ENCODE data around the gene CYBC1.
"Not testable (repeated sequence)": the region's sequence is repeated elsewhere in the genome, so short reads cannot be mapped to it uniquely, and the experiment has no call there.

Gene CYBC1

DNA sequence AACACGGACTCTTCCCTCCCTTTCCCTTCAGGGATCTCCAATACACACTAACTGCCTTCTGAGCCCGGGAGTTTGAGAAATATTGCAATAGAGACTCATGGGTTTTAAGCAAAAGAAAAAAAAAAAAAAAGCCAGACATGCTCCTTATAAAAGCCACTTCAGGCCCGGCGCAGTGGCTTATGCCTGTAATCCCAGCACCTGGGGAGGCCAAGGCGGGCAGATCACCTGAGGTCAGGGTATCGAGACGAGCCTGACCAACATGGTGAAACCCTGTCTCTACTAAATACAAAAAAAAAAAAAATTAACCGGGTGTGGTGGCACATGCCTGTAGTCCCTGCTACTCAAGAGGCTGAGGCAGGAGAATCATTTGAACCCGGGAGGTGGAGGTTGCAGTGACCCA lies 34.8 kb downstream of the CYBC1 start:
- Histone ChIP-seq H3K27ac (ENCODE audit: low read length) (no peak overlapping the region), H3K36me3 (ENCODE audit: control insufficient read depth in 2 of 2, insufficient read depth in 2 of 2, low read length in 2 of 2) (peaks cover 0 to 4% of the 10 kb centered on the region in 2 donors), H3K4me3 (ENCODE audit: low read length in 2 of 2) (no peak overlapping the region), H3K9ac (ENCODE audit: low read length in 2 of 2) (no peak overlapping the region), H3K4me1 (ENCODE audit: control insufficient read depth, insufficient read depth, low read length) (peaks cover 11% of the 10 kb centered on the region), H3K9me3 (ENCODE audit: control insufficient read depth in 2 of 2, low read length in 2 of 2) (no peaks in the 10 kb centered on the region), H3K27me3 (ENCODE audit: control insufficient read depth in 1 of 2, insufficient read depth in 2 of 2, low read length in 2 of 2) (no peaks in the 10 kb centered on the region)

DNA sequence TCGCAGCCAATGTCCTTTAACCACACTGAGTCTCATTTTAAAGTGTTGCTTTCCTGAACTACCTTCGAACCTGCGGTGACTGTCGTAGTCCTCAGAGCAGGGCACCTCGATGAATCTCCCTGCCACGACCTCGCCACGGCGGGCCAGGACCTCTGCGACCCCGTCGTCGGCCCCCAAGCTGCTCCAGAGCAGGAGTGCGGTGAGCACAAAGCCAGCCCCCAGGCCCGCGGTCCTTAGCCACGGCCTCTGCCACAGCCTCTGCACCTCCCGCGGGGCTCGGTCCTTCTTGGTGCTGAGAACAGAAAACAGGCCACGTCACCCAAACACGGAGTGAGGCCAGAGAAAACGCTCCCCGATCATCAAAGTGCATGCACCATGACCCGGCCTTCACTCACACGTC lies 35.2 kb downstream of the CYBC1 start:
- Histone ChIP-seq H3K4me3 (ENCODE audit: low read length in 2 of 2) (no peak overlapping the region), H3K9me3 (ENCODE audit: control insufficient read depth in 2 of 2, low read length in 2 of 2) (no peaks in the 10 kb centered on the region), H3K9ac (ENCODE audit: low read length in 2 of 2) (no peak overlapping the region), H3K36me3 (ENCODE audit: control insufficient read depth in 2 of 2, insufficient read depth in 2 of 2, low read length in 2 of 2) (peaks cover 0 to 4% of the 10 kb centered on the region in 2 donors), H3K4me1 (ENCODE audit: control insufficient read depth, insufficient read depth, low read length) (peaks cover 11% of the 10 kb centered on the region), H3K27ac (ENCODE audit: low read length) (no peak overlapping the region), H3K27me3 (ENCODE audit: control insufficient read depth in 1 of 2, insufficient read depth in 2 of 2, low read length in 2 of 2) (no peaks in the 10 kb centered on the region)

- peak overlapping the region; percentile 35 to 44 for H3K4me3 ChIP-seq (ENCODE audit: low read length in 2 of 2)
Measured at GRCh38 chr17:82414548-82415281, 35.8 kb downstream of the CYBC1 start.

GRCh38 chr17:82412535-82413520 lies 37.7 kb downstream of the CYBC1 start:
- Histone ChIP-seq H3K27me3 (ENCODE audit: control insufficient read depth in 1 of 2, insufficient read depth in 2 of 2, low read length in 2 of 2) (no peaks in the 10 kb centered on the region), H3K4me1 (ENCODE audit: control insufficient read depth, insufficient read depth, low read length) (peaks cover 9% of the 10 kb centered on the region), H3K36me3 (ENCODE audit: control insufficient read depth in 2 of 2, insufficient read depth in 2 of 2, low read length in 2 of 2) (no peaks in the 10 kb centered on the region), H3K9me3 (ENCODE audit: control insufficient read depth in 2 of 2, low read length in 2 of 2) (no peaks in the 10 kb centered on the region), H3K9ac (ENCODE audit: low read length in 2 of 2) (no peak overlapping the region), H3K27ac (ENCODE audit: low read length) (no peak overlapping the region), H3K4me3 (ENCODE audit: low read length in 2 of 2) (no peak overlapping the region)

More at GRCh38 chr17:82414548-82415281, 35.8 kb downstream of the CYBC1 start:
- Histone ChIP-seq H3K9me3 (ENCODE audit: control insufficient read depth in 2 of 2, low read length in 2 of 2) (no peaks in the 10 kb centered on the region), H3K4me1 (ENCODE audit: control insufficient read depth, insufficient read depth, low read length) (peaks cover 11% of the 10 kb centered on the region), H3K9ac (ENCODE audit: low read length in 2 of 2) (no peak overlapping the region), H3K27me3 (ENCODE audit: control insufficient read depth in 1 of 2, insufficient read depth in 2 of 2, low read length in 2 of 2) (no peaks in the 10 kb centered on the region), H3K36me3 (ENCODE audit: control insufficient read depth in 2 of 2, insufficient read depth in 2 of 2, low read length in 2 of 2) (no peaks in the 10 kb centered on the region), H3K27ac (ENCODE audit: low read length) (no peak overlapping the region)

DNA sequence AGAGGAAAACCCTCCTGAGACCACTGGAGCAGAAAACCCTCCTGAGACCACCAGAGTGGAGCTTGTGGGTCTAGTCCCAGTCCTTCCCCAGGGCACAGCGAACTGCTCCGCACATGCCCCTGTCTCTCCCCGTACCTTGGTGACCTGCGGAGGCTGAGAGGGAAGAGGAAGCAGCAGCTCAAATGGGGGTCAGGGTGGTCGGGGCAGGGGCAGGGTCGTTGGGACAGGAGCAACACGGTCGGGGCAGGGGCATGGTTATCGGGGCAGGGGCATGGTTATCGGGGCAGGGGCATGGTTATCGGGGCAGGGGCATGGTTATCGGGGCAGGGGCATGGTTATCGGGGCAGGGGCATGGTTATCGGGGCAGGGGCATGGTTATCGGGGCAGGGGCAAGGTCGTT lies 38.5 kb downstream of the CYBC1 start:
- H3K27me3 ChIP-seq (ENCODE audit: control insufficient read depth in 1 of 2, insufficient read depth in 2 of 2, low read length in 2 of 2); H3K9me3 ChIP-seq (ENCODE audit: control insufficient read depth in 2 of 2, low read length in 2 of 2); H3K4me1 ChIP-seq (ENCODE audit: control insufficient read depth, insufficient read depth, low read length); H3K4me3 ChIP-seq (ENCODE audit: low read length in 2 of 2); H3K36me3 ChIP-seq (ENCODE audit: control insufficient read depth in 2 of 2, insufficient read depth in 2 of 2, low read length in 2 of 2); H3K27ac ChIP-seq (ENCODE audit: low read length); H3K9ac ChIP-seq (ENCODE audit: low read length in 2 of 2): not testable (repeated sequence)

GRCh38 chr17:82411396-82412053 lies 39.0 kb downstream of the CYBC1 start:
- H3K9me3 ChIP-seq (ENCODE audit: control insufficient read depth in 2 of 2, low read length in 2 of 2), result no peaks in the 10 kb centered on the region
- H3K36me3 ChIP-seq (ENCODE audit: control insufficient read depth in 2 of 2, insufficient read depth in 2 of 2, low read length in 2 of 2), result no peaks in the 10 kb centered on the region
- peaks cover 5% of the 10 kb centered on the region for H3K4me1 ChIP-seq (ENCODE audit: control insufficient read depth, insufficient read depth, low read length)
- no peak overlapping the region for H3K9ac ChIP-seq (ENCODE audit: low read length in 2 of 2)
- H3K27me3 ChIP-seq (ENCODE audit: control insufficient read depth in 1 of 2, insufficient read depth in 2 of 2, low read length in 2 of 2), result no peaks in the 10 kb centered on the region
- H3K27ac ChIP-seq (ENCODE audit: low read length), result no peak overlapping the region
- H3K4me3 ChIP-seq (ENCODE audit: low read length in 2 of 2), result no peak overlapping the region

DNA sequence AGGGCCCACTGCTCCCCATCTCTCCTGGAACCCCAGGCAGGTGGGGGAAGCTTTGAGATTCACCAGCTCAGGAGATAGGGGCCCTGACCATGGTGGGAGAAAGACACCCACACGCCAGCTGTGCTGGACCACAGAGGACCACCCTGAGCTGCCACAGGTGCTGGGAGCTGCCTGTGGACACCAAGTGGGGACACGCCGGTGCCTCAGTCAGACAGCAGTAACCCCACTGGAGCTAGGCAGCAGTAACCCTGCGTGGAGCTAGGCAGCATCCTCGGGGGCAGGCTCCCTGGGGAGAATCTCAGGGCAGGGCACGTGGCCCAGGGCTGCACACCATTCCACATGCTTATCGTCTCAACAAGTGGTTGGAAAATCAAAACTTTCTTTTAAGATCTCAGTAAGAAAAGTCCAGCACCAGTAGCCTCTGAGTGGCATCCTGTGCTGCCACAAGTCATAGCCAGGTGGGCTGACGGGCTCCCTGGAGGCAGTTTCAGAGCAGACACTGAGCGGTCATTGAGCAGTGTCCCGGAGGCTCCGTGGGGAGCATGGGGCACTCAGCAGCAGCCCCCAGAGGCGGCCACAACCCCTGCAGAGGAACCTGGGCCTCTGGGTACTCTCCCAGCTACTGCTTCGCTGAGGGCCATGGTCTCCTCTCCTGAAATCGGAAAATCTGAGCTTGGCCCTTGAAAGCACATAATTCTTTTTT lies 40.4 kb downstream of the CYBC1 start:
- no peak overlapping the region for H3K27ac ChIP-seq (ENCODE audit: low read length)
- H3K27me3 ChIP-seq (ENCODE audit: control insufficient read depth in 1 of 2, insufficient read depth in 2 of 2, low read length in 2 of 2), result no peaks in the 10 kb centered on the region
- H3K9me3 ChIP-seq (ENCODE audit: control insufficient read depth in 2 of 2, low read length in 2 of 2), result no peaks in the 10 kb centered on the region
- H3K4me3 ChIP-seq (ENCODE audit: low read length in 2 of 2), result no peak overlapping the region
- no peaks in the 10 kb centered on the region for H3K36me3 ChIP-seq (ENCODE audit: control insufficient read depth in 2 of 2, insufficient read depth in 2 of 2, low read length in 2 of 2)
- peaks cover 5% of the 10 kb centered on the region for H3K4me1 ChIP-seq (ENCODE audit: control insufficient read depth, insufficient read depth, low read length)
- H3K9ac ChIP-seq (ENCODE audit: low read length in 2 of 2), result no peak overlapping the region

DNA sequence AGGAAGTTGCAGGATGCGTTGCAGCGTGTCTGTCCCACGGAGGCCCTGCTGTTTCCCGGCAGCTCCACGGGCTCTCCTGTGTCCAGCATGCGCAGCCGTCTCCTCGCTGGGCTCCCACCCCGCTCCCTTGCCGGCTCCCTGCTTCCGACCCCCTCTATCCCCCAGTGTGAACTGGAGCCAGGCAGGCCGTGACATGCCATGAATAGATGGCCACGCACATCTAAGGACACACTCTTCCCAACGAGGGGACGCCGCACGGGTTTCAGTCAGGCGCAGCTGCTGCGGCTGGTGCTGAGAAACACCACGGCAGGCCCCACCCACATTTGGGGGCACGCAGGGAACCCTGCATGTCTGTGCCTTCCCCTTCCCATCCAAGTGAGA lies 41.6 kb downstream of the CYBC1 start:
- Histone ChIP-seq H3K4me3 (ENCODE audit: low read length in 2 of 2) (no peak overlapping the region), H3K9me3 (ENCODE audit: control insufficient read depth in 2 of 2, low read length in 2 of 2) (no peaks in the 10 kb centered on the region), H3K4me1 (ENCODE audit: control insufficient read depth, insufficient read depth, low read length) (no peaks in the 10 kb centered on the region), H3K27me3 (ENCODE audit: control insufficient read depth in 1 of 2, insufficient read depth in 2 of 2, low read length in 2 of 2) (no peaks in the 10 kb centered on the region), H3K9ac (ENCODE audit: low read length in 2 of 2) (no peak overlapping the region), H3K36me3 (ENCODE audit: control insufficient read depth in 2 of 2, insufficient read depth in 2 of 2, low read length in 2 of 2) (peaks cover 0 to 2% of the 10 kb centered on the region in 2 donors), H3K27ac (ENCODE audit: low read length) (no peak overlapping the region)

DNA sequence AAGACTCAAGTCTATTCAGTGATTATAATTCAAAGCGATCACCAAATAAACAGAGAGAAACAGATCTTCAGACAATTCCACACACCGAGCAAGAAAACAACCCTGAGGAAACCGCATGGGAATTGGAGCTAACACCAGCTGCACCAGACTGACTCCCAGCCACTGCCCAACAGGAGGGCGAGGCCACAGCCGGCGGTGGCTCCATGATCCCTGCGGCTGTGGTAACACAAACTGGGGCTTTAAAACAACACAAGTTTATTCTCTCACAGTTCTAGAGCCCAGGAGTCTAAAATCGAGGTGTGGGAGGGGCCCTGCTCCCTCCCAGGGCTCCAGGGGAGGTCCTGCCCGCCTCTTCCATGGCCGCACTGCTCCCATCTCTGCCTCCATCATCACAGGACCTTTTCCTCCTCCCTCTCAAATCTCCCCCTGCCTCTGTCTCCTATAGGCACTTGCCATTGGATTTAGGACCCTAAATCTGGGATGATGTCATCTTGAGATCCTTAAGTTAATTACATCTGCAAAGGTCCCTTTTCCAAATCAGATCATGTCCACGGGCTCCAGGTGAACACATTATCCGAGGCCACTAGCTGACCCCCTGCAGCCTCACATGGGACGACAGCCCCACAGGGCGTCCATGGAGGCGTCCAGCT lies 42.1 kb downstream of the CYBC1 start:
- H3K4me3 ChIP-seq (ENCODE audit: low read length in 2 of 2), result no peak overlapping the region
- H3K9ac ChIP-seq (ENCODE audit: low read length in 2 of 2), result no peak overlapping the region
- no peaks in the 10 kb centered on the region for H3K27me3 ChIP-seq (ENCODE audit: control insufficient read depth in 1 of 2, insufficient read depth in 2 of 2, low read length in 2 of 2)
- no peaks in the 10 kb centered on the region for H3K4me1 ChIP-seq (ENCODE audit: control insufficient read depth, insufficient read depth, low read length)
- H3K9me3 ChIP-seq (ENCODE audit: control insufficient read depth in 2 of 2, low read length in 2 of 2), result no peaks in the 10 kb centered on the region
- peaks cover 0 to 7% of the 10 kb centered on the region in 2 donors for H3K36me3 ChIP-seq (ENCODE audit: control insufficient read depth in 2 of 2, insufficient read depth in 2 of 2, low read length in 2 of 2)
- H3K27ac ChIP-seq (ENCODE audit: low read length), result no peak overlapping the region

- Histone ChIP-seq H3K9me3 (ENCODE audit: control insufficient read depth in 2 of 2, low read length in 2 of 2) (no peaks in the 10 kb centered on the region), H3K27ac (ENCODE audit: low read length) (no peak overlapping the region), H3K27me3 (ENCODE audit: control insufficient read depth in 1 of 2, insufficient read depth in 2 of 2, low read length in 2 of 2) (no peaks in the 10 kb centered on the region), H3K9ac (ENCODE audit: low read length in 2 of 2) (no peak overlapping the region), H3K4me3 (ENCODE audit: low read length in 2 of 2) (no peak overlapping the region), H3K4me1 (ENCODE audit: control insufficient read depth, insufficient read depth, low read length) (no peaks in the 10 kb centered on the region), H3K36me3 (ENCODE audit: control insufficient read depth in 2 of 2, insufficient read depth in 2 of 2, low read length in 2 of 2) (peaks cover 3 to 13% of the 10 kb centered on the region in 2 donors)
Measured at GRCh38 chr17:82407255-82407654, 43.3 kb downstream of the CYBC1 start.
